ENCODE data around the gene MAST2.
"Not testable (repeated sequence)": the region's sequence is repeated elsewhere in the genome, so short reads cannot be mapped to it uniquely, and the experiment has no call there.

The MAST2 gene

DNA sequence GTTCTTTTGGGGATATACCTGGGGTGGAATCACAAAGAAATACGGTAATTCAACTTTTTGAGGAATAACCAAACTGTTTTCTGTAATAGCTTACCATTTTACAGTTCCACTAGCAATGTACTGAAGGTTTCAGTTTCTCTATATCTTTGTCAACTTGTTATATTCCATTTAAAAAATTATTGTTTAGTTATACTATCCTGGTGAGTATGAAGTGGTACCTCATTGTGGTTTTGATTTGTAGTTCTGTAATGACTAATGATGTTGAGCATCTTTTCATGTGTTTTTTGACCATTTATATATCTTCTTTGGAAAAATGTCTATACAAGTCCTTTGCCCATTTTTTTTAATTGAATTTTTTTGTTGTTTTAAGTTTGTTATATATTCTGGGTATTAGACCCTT is 39.4 kb downstream of the MAST2 start:
- Histone ChIP-seq H3K9ac (ENCODE audit: low read length) (no peak overlapping the region), H3K9me2 (ENCODE audit: low read depth, low read length) (no peaks in the 10 kb centered on the region), H2AFZ (ENCODE audit: low read length) (no peak overlapping the region), H3F3A (ENCODE audit: insufficient read depth, low read length) (no peaks in the 10 kb centered on the region), H3K27ac (ENCODE audit: low read depth, low read length, poor library complexity, severe bottlenecking) (peak overlapping the region; percentile 91), H3K9me3 (ENCODE audit: low read length) (no peaks in the 10 kb centered on the region), H3K4me2 (ENCODE audit: low read length) (0 out of 2 replicates have a peak overlapping the region, but pooled peaks have one; percentile 4), H3K27me3 (ENCODE audit: insufficient read depth, low read length) (no peaks in the 10 kb centered on the region), H3K79me2 (ENCODE audit: insufficient read depth, low read length) (0 out of 2 replicates have a peak, but pooled peaks cover 8% of the 10 kb centered on the region), H3K4me1 (ENCODE audit: insufficient read depth, low read length, severe bottlenecking) (peaks cover 57% of the 10 kb centered on the region), H3K4me3 (ENCODE audit: low read depth, low read length, poor library complexity, severe bottlenecking) (no peak overlapping the region), H3K36me3 (ENCODE audit: insufficient read depth, low read length) (peaks cover 6% of the 10 kb centered on the region; the same call in 1 of the 2 replicates), H4K20me1 (ENCODE audit: insufficient read depth, low read length) (no peaks in the 10 kb centered on the region)
- TF ChIP-seq, protein P1, sequence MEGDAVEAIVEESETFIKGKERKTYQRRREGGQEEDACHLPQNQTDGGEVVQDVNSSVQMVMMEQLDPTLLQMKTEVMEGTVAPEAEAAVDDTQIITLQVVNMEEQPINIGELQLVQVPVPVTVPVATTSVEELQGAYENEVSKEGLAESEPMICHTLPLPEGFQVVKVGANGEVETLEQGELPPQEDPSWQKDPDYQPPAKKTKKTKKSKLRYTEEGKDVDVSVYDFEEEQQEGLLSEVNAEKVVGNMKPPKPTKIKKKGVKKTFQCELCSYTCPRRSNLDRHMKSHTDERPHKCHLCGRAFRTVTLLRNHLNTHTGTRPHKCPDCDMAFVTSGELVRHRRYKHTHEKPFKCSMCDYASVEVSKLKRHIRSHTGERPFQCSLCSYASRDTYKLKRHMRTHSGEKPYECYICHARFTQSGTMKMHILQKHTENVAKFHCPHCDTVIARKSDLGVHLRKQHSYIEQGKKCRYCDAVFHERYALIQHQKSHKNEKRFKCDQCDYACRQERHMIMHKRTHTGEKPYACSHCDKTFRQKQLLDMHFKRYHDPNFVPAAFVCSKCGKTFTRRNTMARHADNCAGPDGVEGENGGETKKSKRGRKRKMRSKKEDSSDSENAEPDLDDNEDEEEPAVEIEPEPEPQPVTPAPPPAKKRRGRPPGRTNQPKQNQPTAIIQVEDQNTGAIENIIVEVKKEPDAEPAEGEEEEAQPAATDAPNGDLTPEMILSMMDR (IDR thresholded peaks at IDR 0.05; ENCODE audit: low read length): no peak
- no peak for TF ChIP-seq EZH2 (IDR thresholded peaks at IDR 0.05; ENCODE audit: borderline replicate concordance, low read length)

- H3K9ac ChIP-seq (ENCODE audit: low read length): no peak overlapping the region
These were observed 40.1 kb downstream of the MAST2 start for GRCh38 chr1:45843474-45843905.

GRCh38 chr1:45844000-45844399 is 40.6 kb downstream of the MAST2 start:
- H3K79me2 ChIP-seq (ENCODE audit: insufficient read depth, low read length); H3K9me3 ChIP-seq (ENCODE audit: low read length); H3K27me3 ChIP-seq (ENCODE audit: insufficient read depth, low read length); H4K20me1 ChIP-seq (ENCODE audit: insufficient read depth, low read length); H3K9me2 ChIP-seq (ENCODE audit: low read depth, low read length); H3K4me3 ChIP-seq (ENCODE audit: low read depth, low read length, poor library complexity, severe bottlenecking); H3F3A ChIP-seq (ENCODE audit: insufficient read depth, low read length); H3K9ac ChIP-seq (ENCODE audit: low read length); H2AFZ ChIP-seq (ENCODE audit: low read length); H3K4me2 ChIP-seq (ENCODE audit: low read length): not testable (repeated sequence)
- Histone ChIP-seq H3K27ac (ENCODE audit: low read depth, low read length, poor library complexity, severe bottlenecking) (peak overlapping the region; percentile 91), H3K4me1 (ENCODE audit: insufficient read depth, low read length, severe bottlenecking) (peaks cover 49% of the 10 kb centered on the region), H3K36me3 (ENCODE audit: insufficient read depth, low read length) (peaks cover 13% of the 10 kb centered on the region; the same call in 1 of the 2 replicates)

More at GRCh38 chr1:45843474-45843905, 40.1 kb downstream of the MAST2 start:
- no peak overlapping the region for H3K4me3 ChIP-seq (ENCODE audit: low read depth, low read length, poor library complexity, severe bottlenecking)
- peaks cover 13% of the 10 kb centered on the region; the same call in 1 of the 2 replicates for H3K36me3 ChIP-seq (ENCODE audit: insufficient read depth, low read length)
- no peaks in the 10 kb centered on the region for H3K9me3 ChIP-seq (ENCODE audit: low read length)
- H3K4me2 ChIP-seq (ENCODE audit: low read length): peak overlapping the region; percentile 7
- H3K9me2 ChIP-seq (ENCODE audit: low read depth, low read length): no peaks in the 10 kb centered on the region
- H3K27me3 ChIP-seq (ENCODE audit: insufficient read depth, low read length): no peaks in the 10 kb centered on the region
- peaks cover 51% of the 10 kb centered on the region for H3K4me1 ChIP-seq (ENCODE audit: insufficient read depth, low read length, severe bottlenecking)
- H3F3A ChIP-seq (ENCODE audit: insufficient read depth, low read length): no peaks in the 10 kb centered on the region
- no peak for TF ChIP-seq EZH2 (IDR thresholded peaks at IDR 0.05; ENCODE audit: borderline replicate concordance, low read length)
- TF ChIP-seq, protein P1 (IDR thresholded peaks at IDR 0.05; ENCODE audit: low read length): peak; percentile 55; the same call in 1 of the 2 replicates
- no peak overlapping the region for H2AFZ ChIP-seq (ENCODE audit: low read length)
- H4K20me1 ChIP-seq (ENCODE audit: insufficient read depth, low read length): no peaks in the 10 kb centered on the region
- H3K79me2 ChIP-seq (ENCODE audit: insufficient read depth, low read length): 0 out of 2 replicates have a peak, but pooled peaks cover 8% of the 10 kb centered on the region
- H3K27ac ChIP-seq (ENCODE audit: low read depth, low read length, poor library complexity, severe bottlenecking): peak overlapping the region; percentile 91

DNA sequence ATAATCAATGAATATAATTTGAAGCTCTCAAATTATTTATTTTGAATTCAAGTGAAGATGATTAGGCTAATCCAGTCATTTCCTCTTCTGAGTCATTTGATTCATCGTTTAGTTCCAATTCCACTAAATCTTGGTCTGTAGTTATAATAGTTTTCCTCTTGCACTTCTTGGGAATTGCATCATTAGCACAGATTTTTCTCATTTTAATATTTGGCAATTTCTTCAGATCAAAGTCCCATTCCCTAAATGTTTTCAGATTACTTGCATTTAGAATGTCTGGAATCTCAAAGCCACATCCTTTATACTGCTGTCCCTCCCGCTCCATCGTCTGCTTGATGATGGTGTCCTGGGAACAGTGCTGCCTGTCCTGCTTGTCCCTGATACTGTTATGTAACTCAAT is 43.5 kb downstream of the MAST2 start:
- no peak overlapping the region for H2AFZ ChIP-seq (ENCODE audit: low read length)
- H3K4me1 ChIP-seq (ENCODE audit: insufficient read depth, low read length, severe bottlenecking): peaks cover 21% of the 10 kb centered on the region
- H3F3A ChIP-seq (ENCODE audit: insufficient read depth, low read length): no peaks in the 10 kb centered on the region
- no peaks in the 10 kb centered on the region for H3K9me3 ChIP-seq (ENCODE audit: low read length)
- H3K27me3 ChIP-seq (ENCODE audit: insufficient read depth, low read length): no peaks in the 10 kb centered on the region
- H3K27ac ChIP-seq (ENCODE audit: low read depth, low read length, poor library complexity, severe bottlenecking): no peak overlapping the region
- no peak overlapping the region for H3K4me3 ChIP-seq (ENCODE audit: low read depth, low read length, poor library complexity, severe bottlenecking)
- H3K79me2 ChIP-seq (ENCODE audit: insufficient read depth, low read length): peaks cover 18% of the 10 kb centered on the region; the same call in 1 of the 2 replicates
- H4K20me1 ChIP-seq (ENCODE audit: insufficient read depth, low read length): no peaks in the 10 kb centered on the region
- H3K9me2 ChIP-seq (ENCODE audit: low read depth, low read length): no peaks in the 10 kb centered on the region
- H3K9ac ChIP-seq (ENCODE audit: low read length): no peak overlapping the region
- no peak overlapping the region for H3K4me2 ChIP-seq (ENCODE audit: low read length)
- H3K36me3 ChIP-seq (ENCODE audit: insufficient read depth, low read length): peaks cover 13% of the 10 kb centered on the region; the same call in 1 of the 2 replicates
- TF ChIP-seq EZH2 (IDR thresholded peaks at IDR 0.05; ENCODE audit: borderline replicate concordance, low read length): no peak
- TF ChIP-seq, protein P1 (IDR thresholded peaks at IDR 0.05; ENCODE audit: low read length): no peak

All from OCI-LY1 (cell line).